Activated CD4-positive, alpha-beta T cell treated with anti-CD3 and anti-CD28 coated beads, Interleukin-2, amount 50 U/mL, for 48 hours (primary cell): ENCODE results near the gene DHRS1.

Experiments used
- DNase-seq, 2 experiments: peaks; one replicate each; pipeline ENCODE4 v3.0.0-alpha.2; 2020

Gene DHRS1

GRCh38 chr14:24280797-24281460 is 18.7 kb downstream of the DHRS1 start:
- DNase-seq = no peak

DNA sequence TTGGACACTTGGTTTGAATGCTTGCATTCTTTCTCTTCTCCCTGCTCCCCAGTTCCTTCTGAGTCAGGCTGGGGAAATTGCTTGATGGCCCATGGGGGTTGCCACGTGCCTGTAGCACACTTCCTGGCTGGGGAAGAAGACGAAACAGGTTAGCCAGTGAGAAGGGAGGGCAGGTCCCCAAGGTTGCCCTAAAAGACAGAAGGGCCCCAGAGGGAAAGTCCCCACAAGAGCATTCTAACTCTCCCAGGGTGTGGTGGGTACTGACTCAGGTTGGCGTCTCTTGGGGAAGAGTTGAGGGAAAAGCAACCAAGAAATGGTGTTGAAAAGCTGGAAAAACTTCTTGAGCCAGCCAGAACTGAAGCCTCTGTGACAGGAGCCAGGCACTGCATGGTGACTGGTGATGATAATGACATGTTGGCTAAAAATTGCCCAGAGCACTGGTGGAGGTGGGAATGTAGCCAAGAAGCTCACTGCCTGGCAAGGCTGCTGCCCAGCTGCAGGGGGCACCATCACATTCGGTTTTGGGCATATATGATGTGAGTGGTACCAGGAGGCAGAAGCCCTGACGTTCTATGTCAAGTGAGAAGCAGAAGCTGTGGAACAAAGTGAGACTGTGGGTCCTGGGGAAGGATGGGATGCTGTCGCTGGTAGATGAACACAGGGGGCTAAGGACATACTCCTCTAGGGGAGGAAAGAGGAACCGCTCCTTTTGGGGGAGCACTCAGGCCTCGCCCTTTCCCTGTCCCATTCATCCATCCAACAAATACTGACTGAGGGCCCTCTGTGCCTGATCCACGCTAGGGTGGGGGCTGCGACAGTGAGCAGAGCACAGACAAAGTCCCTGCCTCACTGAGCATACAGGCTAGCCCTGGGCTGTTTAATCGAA is 20.0 kb downstream of the DHRS1 start:
- DNase-seq = peak; percentile 61 to 73

GRCh38 chr14:24278424-24278823 is 21.2 kb downstream of the DHRS1 start:
- DNase-seq = no peak

DNA sequence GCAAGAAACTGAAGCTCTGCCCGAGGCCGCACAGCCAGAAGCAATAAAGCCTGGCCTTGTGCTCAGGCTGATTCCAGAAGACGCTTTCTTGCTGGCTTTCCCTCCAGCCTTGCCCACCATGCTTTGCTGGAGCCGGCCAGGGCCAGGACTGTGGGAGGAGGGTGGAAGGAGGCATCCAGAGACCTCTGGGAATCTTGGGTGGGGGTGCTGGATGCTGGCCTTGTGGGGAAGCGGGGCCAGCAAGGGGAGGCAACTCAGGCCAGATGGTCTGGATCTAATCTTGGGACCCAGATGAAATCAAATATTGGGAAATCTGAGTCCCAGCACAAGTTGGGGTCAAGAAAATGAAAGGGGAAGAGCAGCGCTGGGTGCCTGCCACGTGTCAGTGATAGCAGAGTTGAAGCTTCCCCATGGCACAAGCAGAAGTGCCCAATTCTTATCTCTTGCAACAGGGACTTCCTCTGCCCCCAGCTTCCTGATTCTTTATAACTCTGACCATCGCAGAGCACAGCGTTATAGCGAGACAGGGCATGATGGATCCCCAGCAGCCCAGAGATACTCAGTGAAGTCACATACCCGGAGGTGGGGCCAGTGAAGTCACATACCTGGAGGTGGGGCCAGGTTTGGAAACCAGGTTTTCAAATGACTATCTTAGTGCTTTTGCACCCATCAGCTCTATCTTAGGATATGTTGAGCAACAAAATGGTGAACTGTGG is 21.8 kb downstream of the DHRS1 start:
- DNase-seq = peak; percentile 20 to 48

GRCh38 chr14:24277071-24277470 is 22.5 kb downstream of the DHRS1 start:
- DNase-seq = no peak

GRCh38 chr14:24274101-24274543 is 25.5 kb downstream of the DHRS1 start:
- DNase-seq = peak; percentile 47 to 53

- DNase-seq = no peak
Measured at GRCh38 chr14:24273422-24273998, 26.1 kb downstream of the DHRS1 start.

GRCh38 chr14:24272467-24272866 is 27.1 kb downstream of the DHRS1 start:
- DNase-seq = no peak

DNA sequence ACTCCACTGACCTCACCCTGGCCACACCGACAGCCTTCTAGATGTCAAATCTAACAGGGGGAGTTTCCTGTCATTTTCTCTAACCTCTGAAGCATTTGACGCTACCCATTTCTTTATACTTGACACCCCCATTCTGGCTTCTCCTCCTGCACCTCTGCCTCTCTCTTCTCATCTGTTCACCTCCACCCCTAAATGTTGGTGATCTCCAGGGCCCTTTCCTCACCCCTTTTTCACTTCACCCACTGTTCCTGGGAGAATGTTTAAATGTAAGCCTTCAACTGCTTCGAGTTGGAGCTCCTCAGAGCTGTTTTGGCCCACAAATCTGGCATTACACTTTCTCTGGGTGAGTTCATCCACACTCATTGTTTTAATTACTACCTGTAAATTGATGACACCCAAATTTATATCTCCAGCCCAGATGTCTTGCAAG is 27.7 kb downstream of the DHRS1 start:
- no peak for DNase-seq

DNA sequence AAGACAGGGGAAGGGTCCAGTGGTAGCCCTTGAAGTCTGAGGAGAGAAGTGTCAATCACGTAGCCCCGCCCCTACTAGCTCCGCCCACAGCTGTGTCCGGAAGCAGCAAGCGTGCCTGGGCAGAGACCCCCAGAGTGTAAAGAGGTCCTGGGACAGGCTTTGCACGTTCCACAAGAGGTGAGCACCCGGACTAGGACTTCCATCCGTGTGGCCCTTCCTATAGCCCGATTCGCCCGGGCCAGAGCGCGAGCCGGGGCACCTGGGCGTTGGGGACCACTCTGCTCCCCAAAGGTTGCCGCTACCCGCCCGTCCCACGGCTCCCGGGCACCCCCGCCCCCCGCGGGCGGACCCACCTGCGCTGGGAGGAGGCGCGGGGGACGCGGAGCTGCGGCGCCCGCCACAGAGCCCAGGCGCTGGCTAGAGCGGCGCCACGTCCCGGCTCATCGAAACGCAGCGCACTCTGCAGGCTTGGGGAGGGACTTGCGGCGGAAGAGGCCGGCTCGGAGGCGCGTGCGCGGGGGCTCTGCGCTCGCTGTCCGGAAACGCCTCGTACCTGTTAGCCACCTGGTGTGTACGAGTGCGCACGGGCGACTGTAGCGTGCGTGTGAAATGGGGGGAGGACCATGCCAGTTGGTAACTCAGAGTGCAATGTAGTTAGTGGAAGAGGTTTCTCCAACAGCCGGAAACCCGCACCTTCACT is 28.3 kb downstream of the DHRS1 start, which contains the start of gene RABGGTA:
Gene RABGGTA, minus strand, starts transcription at position 464 of the 700 bp plus-strand sequence. CDS start 482 bp downstream, outside the sequence.
- peak; percentile 85 to 88 for DNase-seq

- no peak for DNase-seq
Measured at GRCh38 chr14:24270537-24271133, 28.9 kb downstream of the DHRS1 start.

GRCh38 chr14:24269910-24270536 is 29.6 kb downstream of the DHRS1 start:
- DNase-seq = no peak

DNA sequence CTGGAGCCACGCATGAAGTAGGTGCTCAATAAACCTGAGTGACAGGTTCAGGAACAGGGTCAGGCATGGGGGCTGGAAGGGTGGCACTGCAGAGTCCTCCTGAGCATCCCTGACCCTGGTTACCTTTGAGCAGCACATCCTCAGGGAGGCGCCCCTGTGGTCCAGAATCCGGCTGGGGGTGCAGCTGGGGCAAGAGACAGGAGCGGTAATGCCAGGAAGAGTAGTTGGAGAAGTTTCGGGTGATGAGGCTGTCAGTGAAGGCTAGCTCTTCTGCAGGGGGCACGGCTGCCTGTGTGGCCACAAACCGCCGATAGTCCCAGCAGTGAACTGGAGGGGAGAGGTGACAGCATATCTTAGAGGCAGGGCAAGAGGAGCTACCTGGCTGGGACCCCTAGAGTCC is 30.2 kb downstream of the DHRS1 start:
- DNase-seq = no peak

GRCh38 chr14:24268225-24268624 is 31.4 kb downstream of the DHRS1 start:
- no peak for DNase-seq

GRCh38 chr14:24267516-24267915 is 32.1 kb downstream of the DHRS1 start:
- no peak for DNase-seq

- DNase-seq = no peak
Measured at GRCh38 chr14:24266344-24267244, 33.0 kb downstream of the DHRS1 start.

GRCh38 chr14:24264298-24264697 is 35.3 kb downstream of the DHRS1 start:
- no peak for DNase-seq

- no peak for DNase-seq
Measured at GRCh38 chr14:24263848-24264247, 35.7 kb downstream of the DHRS1 start.

DNA sequence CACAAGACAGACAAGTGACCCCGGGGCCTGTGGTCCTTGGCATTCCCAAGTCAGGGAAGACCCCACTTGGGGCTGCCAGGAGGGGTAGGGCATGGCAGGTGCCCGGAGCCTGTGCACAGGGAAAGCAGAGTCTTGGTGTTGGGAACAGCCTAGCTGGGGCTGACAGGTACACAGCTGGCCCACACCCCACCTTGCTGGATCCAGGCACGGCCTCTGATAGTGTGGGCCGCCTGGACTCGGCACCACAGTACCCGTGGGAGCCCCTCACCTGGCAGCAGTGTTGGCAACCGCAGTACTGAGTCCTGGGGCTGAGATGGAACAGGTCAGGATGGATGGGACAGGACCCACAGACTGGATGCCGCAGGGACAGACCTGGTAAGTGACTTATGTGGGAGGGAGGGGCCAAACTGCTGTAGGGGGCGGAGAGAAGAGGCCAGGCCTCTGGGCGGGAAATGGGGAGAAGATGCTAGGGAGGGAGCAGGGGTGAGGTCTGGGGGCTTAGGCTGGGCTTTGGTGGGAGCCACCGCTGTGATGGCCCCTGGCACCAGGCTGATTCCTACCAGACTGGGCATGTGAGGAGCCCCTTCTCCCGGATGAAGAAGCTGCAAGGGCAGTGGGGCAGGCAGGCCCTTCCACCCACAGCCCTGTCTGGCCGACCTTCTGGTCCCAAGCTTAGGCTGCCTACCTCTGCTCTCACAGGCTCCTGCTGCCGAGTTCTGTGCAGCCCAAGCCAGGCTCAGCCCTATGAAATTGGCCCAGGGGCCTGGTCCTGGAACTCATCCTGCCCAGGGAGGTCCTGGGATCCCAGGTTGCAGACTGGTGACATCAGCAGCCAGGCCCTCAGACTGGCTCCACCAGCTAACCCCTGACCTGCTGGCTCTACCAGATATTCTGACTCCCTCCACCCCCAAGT is 36.5 kb downstream of the DHRS1 start, which contains the start of gene TGM1:
Gene TGM1, minus strand, starts transcription at position 357 of the 913 bp plus-strand sequence. CDS start 825 bp downstream, outside the sequence.
- DNase-seq = no peak
